HG03571 (cell line): ENCODE measurements around the gene FYN.

Source experiments
- ATAC-seq: cut with Tn5 transposase; IDR thresholded peaks from one replicate; pipeline ENCODE4 v1.9.1; 2021; ENCODE audit not compliant: unreplicated experiment

The FYN gene

GRCh38 chr6:111615916-111616612 is 257.2 kb downstream of the FYN start:
- no peak for ATAC-seq

DNA sequence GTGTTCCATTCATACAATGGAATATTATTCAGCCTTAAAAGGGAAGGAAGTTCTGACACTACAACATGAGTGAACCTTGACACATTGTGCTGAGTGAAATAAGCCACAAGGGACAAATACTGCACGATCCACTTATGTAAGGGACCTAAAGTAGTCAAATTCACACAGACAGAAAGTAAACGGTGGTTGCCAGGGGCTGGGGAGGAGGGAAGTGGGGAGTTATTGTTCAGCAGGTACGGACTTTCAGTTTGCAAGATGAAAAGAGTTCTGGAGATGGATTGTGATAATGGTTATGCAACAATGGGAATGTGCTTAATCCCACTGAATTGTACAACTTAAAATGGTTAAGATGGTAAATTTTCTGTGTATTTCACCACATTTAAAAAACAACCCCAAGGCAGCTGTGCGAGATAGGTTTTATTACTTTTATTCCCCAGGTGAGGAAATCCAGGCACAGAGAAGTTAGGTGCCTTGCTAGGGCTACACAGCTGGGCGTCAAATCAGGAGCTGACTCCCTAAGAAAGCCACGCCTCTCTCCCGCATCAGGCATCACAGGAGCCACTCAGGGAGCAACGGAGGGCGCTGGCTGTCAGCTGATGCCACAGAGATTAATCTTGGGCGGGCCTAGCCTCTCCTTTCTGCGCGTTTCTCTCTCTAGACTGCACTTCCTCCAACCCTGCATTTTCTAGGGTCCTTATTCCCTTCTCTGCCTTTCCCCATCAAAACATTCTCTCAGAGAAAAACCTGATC is 258.2 kb downstream of the FYN start:
- no peak for ATAC-seq

DNA sequence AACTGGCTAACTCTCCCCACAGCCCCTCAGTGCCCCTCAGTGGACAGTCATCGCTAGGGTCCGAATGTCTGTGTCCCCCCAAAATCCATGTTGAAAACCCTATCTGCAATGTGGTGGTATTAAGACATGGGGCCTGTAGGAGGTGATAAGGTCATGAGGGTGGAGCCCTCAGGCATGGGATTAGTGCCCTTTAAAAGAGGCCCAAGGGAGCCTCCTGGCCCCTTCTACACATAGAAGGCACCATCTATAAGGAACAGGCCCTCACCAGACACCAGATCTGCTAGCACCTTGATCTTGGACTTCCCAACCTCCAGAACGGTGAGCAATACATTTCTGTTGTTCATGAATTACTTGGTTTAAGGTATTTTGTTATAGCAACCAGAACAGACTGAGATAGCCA is 260.9 kb downstream of the FYN start:
- no peak for ATAC-seq

DNA sequence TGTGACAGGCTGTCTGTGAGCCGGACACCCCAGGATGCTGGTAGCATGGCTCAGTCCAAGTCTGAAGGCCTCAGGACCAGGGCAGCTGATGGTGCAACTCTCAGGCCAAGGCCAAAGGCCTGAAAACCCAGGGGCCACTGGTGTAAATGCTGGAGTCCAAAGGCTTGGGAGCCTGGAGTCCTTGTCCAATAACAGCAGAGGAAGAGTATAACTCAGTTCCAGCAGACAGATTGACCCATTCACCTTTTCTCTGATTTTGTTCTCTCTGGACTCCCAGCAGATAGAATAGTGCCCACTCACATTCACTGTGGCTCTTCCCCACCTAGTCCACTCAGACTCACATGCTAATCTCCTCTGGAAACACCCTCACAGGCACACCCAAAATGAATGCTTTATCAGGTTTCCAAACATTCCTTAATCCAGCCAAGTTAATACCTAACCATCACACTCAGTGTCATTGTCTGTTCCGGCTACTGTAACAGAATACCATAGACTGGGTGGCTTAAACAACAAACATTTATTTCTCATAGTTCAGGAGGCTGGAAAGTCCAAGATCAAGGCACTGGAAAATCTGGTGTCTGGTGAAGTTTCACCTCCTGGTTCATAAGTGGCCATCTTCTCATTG is 262.6 kb downstream of the FYN start:
- ATAC-seq = no peak
